Measurements from ENCODE around the gene SPOCK1. TPM values are rescaled to one million over a fixed set of nuclear protein-coding genes. Genes with fewer than 3 reads are reported as not detected.

Gene SPOCK1
- total RNA-seq, 4 donors from 2014 or later: 22.7 to 117 (median 41.8) TPM

DNA sequence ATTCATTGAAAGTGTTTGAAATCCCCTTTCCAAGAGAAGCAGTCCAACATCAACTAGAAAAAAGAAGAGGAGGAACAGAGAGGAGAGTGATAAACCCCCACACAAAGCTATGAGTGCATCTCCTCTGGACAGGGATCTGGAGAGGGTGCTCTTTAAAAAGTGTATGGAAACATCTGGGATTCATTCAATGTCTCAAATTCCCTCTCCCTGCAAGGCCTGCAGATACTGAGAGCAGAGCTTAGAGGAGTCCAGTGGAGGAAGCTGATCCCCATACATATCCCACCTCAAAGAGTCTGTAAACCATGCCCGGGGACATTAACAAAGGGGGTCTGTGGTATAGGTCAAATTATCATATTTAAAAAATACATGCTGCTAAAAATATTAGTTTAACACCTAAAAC is 2.2 kb downstream of the SPOCK1 start:
- TF ChIP-seq, protein P1, sequence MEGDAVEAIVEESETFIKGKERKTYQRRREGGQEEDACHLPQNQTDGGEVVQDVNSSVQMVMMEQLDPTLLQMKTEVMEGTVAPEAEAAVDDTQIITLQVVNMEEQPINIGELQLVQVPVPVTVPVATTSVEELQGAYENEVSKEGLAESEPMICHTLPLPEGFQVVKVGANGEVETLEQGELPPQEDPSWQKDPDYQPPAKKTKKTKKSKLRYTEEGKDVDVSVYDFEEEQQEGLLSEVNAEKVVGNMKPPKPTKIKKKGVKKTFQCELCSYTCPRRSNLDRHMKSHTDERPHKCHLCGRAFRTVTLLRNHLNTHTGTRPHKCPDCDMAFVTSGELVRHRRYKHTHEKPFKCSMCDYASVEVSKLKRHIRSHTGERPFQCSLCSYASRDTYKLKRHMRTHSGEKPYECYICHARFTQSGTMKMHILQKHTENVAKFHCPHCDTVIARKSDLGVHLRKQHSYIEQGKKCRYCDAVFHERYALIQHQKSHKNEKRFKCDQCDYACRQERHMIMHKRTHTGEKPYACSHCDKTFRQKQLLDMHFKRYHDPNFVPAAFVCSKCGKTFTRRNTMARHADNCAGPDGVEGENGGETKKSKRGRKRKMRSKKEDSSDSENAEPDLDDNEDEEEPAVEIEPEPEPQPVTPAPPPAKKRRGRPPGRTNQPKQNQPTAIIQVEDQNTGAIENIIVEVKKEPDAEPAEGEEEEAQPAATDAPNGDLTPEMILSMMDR (IDR thresholded peaks at IDR 0.05): no peak
- ATAC-seq (ENCODE audit: low FRiP score): no peak
- DNase-seq (ENCODE audit: low spot score): no peak

DNA sequence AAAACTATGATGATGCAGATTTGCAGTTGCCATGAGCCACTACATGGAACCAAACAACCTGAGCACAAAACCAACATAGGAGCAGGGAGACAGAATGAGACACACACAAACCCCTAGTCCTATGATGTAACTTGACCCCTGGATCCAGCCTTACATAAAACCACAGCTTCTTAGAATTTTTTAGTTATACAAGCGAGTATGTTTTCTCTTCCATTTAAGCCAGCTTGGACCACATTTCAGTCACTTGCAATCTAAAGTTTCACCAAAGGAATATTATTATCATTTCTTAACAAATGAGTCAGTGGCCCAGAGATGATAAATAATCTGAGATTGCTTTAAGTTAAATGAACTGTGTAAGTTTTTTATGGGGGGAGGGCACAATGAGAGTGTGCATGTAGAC is 6.8 kb downstream of the SPOCK1 start:
- no peak for ATAC-seq (ENCODE audit: low FRiP score)
- no peak for DNase-seq (ENCODE audit: low spot score)
- TF ChIP-seq, protein P1 (IDR thresholded peaks at IDR 0.05): no peak

DNA sequence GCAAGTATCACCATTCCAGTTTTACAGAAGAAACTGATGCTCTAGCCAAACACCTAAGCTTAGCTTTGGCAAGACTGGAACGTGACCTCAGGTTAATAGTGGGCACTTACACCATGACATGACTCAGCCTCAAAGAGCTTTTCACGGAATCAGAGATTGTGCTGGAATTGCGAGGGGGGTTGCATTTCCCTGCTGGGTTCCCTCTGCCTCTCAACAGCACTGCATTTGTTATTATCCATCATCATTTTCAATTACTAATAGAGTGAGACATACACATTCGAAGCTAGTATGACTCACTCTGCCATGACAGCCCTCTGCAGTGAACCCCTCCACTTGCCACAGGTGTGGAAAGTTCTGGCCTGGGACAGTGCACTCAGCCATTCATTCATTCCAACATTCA is 8.0 kb downstream of the SPOCK1 start:
- TF ChIP-seq, protein P1 (IDR thresholded peaks at IDR 0.05): no peak
- no peak for DNase-seq (ENCODE audit: low spot score)
- ATAC-seq (ENCODE audit: low FRiP score): no peak

DNA sequence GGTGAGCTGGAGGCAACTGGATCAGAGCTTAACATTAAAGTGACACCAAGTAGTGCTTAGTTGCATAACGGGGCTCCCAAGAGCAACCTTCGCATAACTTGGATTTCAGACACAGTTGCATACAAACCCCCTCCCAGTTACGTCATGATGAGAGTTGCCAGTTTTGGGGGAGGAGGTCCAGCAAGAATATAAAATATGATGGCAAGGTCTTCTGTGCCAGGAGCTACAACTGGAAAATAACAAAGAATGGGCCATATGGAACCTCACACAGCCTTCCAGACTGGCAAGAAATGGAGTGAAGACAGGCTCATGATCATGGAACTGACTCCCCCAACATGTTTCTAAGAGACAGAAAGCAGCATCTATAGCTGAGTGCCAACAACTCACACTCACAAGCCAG is 8.5 kb downstream of the SPOCK1 start:
- TF ChIP-seq, protein P1 (IDR thresholded peaks at IDR 0.05): no peak
- DNase-seq (ENCODE audit: low spot score) (no peak), ATAC-seq (ENCODE audit: low FRiP score) (no peak)

DNA sequence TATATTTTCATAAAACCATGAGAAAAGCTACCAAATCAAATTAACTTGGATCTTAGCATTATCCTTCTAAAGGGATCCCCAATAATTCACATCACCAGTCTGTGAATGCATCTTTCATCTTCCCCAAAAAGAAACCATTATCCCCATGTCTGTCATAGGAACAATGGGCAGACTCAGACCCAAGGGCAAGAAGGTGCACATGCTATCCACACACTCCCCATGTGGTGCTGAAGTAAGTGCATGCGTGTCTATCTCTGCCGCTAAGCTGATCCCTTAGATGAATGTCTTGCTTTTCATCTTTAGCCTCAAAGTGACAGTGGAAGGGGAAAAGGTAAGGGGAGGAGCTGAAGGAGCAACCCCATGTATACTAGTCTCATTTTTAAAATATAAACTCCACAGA is 10.2 kb downstream of the SPOCK1 start:
- ATAC-seq (ENCODE audit: low FRiP score) (no peak), DNase-seq (ENCODE audit: low spot score) (no peak)
- TF ChIP-seq, protein P1 (IDR thresholded peaks at IDR 0.05): no peak

DNA sequence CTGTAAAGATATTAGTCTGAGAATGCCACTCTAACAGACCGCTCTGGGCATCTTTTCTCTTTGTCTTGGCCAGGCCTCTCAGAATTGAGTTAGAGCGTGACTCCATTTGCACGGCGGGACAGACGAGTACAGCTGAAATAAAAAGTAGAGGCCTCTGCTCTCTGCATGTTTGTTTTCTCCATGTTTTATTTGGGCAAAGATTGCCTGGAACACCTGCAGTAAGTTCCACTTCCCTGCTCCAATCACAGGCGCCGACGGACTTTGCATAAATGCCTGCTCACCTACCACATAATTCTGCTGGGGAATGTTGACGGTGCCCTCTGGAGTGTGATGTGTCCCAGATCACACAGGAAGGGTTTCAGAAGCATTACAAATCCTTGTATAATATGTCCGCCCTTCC is 10.6 kb downstream of the SPOCK1 start:
- DNase-seq (ENCODE audit: low spot score) (no peak), ATAC-seq (ENCODE audit: low FRiP score) (no peak)

DNA sequence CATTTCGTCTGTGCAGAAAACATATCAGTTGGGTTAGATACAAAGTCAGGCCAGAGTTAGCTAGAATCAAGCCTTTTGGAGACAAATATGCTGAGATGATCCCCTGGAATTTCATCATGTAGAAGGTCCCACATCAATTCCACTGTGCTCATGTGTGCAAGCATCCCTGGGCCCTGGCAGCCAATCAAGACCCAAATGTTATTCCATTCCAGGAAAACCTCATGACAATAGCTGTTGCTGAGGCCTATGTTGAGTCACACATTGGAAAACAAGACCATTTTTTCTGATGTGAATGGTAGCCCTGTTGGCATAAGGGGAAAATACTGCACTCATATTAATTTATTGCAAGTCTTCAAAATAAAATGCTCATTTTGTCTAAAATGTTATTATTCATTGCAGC is 11.5 kb downstream of the SPOCK1 start:
- ATAC-seq (ENCODE audit: low FRiP score): no peak
- DNase-seq (ENCODE audit: low spot score): no peak
- TF ChIP-seq, protein P1 (IDR thresholded peaks at IDR 0.05): no peak

More for the DNA sequence above, 10.6 kb downstream of the SPOCK1 start:
- TF ChIP-seq, protein P1 (IDR thresholded peaks at IDR 0.05): no peak

Measured in omental fat pad (tissue), 4 donors.